Esophagus squamous epithelium (tissue), 4 donors: ENCODE measurements around the gene ATP1B3.

Experiments used
- POLR2A ChIP-seq, 4 donors: fragments of 450-650 bp; IDR thresholded peaks; one replicate each; pipeline ENCODE4 v1.6.1; 2017; ENCODE audit warnings: antibody characterized with exemption in 4 of 4, mild to moderate bottlenecking in 4 of 4, moderate library complexity in 3 of 4
- TF ChIP-seq, protein P1 (sequence below), 6 experiments: fragments of 450-650 bp in 4 of 6; fragments of 200-600 bp in 2 of 6; sonication (generic) in 2 of 6; IDR thresholded peaks; one replicate each; pipeline ENCODE4 v1.5.1; 2016 to 2019; ENCODE audit warnings: antibody characterized with exemption in 6 of 6, mild to moderate bottlenecking in 4 of 6, moderate library complexity in 4 of 6

DNA sequence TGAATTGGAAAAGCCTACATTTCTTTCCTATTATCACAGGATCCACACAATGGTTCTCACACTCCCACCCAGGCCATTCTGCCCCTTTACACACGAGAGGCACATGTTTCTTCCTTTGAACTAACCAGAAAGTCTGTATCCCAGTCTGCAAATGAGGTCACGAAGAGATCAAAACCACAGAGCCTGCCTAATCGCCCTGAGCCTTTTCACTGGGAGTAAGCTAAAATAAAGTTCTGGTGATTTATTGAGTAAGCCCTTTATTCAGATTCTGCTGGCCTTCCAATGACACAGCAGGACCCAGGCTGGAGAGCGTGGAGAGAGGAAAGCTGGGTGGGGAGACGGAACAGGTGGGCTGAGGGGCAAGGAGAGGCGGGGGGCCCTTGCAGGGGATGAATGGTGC, 78.7 kb downstream of the ATP1B3 start:
- TF ChIP-seq, protein P1, sequence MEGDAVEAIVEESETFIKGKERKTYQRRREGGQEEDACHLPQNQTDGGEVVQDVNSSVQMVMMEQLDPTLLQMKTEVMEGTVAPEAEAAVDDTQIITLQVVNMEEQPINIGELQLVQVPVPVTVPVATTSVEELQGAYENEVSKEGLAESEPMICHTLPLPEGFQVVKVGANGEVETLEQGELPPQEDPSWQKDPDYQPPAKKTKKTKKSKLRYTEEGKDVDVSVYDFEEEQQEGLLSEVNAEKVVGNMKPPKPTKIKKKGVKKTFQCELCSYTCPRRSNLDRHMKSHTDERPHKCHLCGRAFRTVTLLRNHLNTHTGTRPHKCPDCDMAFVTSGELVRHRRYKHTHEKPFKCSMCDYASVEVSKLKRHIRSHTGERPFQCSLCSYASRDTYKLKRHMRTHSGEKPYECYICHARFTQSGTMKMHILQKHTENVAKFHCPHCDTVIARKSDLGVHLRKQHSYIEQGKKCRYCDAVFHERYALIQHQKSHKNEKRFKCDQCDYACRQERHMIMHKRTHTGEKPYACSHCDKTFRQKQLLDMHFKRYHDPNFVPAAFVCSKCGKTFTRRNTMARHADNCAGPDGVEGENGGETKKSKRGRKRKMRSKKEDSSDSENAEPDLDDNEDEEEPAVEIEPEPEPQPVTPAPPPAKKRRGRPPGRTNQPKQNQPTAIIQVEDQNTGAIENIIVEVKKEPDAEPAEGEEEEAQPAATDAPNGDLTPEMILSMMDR (IDR thresholded peaks at IDR 0.05), result no peak
- TF ChIP-seq POLR2A (IDR thresholded peaks at IDR 0.05), result no peak
